Caco-2 (cell line): ENCODE data around the gene HLTF. TPM values are rescaled to one million over a fixed set of nuclear protein-coding genes. Genes with fewer than 3 reads are reported as not detected.

Source experiments
- BruUV-seq: library from RNA; stranded (reverse); fragments of 400-500 nt; replicated peaks from 2 replicates; lab custom pipeline; 2021; lab: Mats Ljungman, UMichigan
- CTCF ChIA-PET: fragments of 300-600 bp; sonication (Branson Sonifier 250); formaldehyde crosslinking; loops from one replicate; lab custom pipeline; 2022; ENCODE audit warnings: antibody characterized with exemption; lab: Charles Lee
- POLR2A ChIA-PET: fragments of 300-600 bp; sonication (Branson Sonifier 250); formaldehyde crosslinking; loops from one replicate; lab custom pipeline; 2022; ENCODE audit warnings: antibody characterized with exemption; lab: Charles Lee
- DNase-seq, 2 experiments: peaks; one replicate each; pipeline versions ENCODE4 v3.0.0 to v3.0.0-alpha.2; 2020 to 2022
- H3K27me3 ChIP-seq: replicated peaks from 2 replicates; pipeline ENCODE4 v1.6.0; 2011; ENCODE audit warnings: low read length; ENCODE audit not compliant: control insufficient read depth, insufficient read depth
- H3K36me3 ChIP-seq: 2 replicates; pipeline ENCODE4 v1.5.1; 2011; ENCODE audit warnings: low read length; ENCODE audit not compliant: control insufficient read depth, insufficient read depth
- H3K4me1 ChIP-seq: fragments of 250-450 bp; sonication (Bioruptor Pico); 2 replicates; pipeline ENCODE4 v1.5.1; 2020; ENCODE audit warnings: mild to moderate bottlenecking
- H3K4me3 ChIP-seq: 2 replicates; pipeline ENCODE4 v1.5.1; 2011; ENCODE audit warnings: low read depth, mild to moderate bottlenecking, control low read depth, low read length
- H3K9me3 ChIP-seq: fragments of 250-450 bp; sonication (Bioruptor Pico); 2 replicates; pipeline ENCODE4 v1.5.1; 2020; ENCODE audit warnings: mild to moderate bottlenecking, moderate library complexity
- H3K27ac Mint-ChIP-seq: one replicate; pipeline ENCODE4 v1.8.0; 2022; ENCODE audit warnings: mixed read lengths; ENCODE audit not compliant: unreplicated experiment
- H3K27me3 Mint-ChIP-seq: one replicate; pipeline ENCODE4 v1.8.0; 2022; ENCODE audit warnings: mixed read lengths; ENCODE audit not compliant: insufficient read depth, unreplicated experiment
- H3K36me3 Mint-ChIP-seq: one replicate; pipeline ENCODE4 v1.8.0; 2022; ENCODE audit warnings: mild to moderate bottlenecking, mixed read lengths; ENCODE audit not compliant: insufficient read depth, unreplicated experiment
- H3K4me1 Mint-ChIP-seq: one replicate; pipeline ENCODE4 v1.8.0; 2022; ENCODE audit warnings: low read depth, mixed read lengths; ENCODE audit not compliant: unreplicated experiment
- H3K4me3 Mint-ChIP-seq: one replicate; pipeline ENCODE4 v1.8.0; 2022; ENCODE audit warnings: mild to moderate bottlenecking, moderate library complexity, mixed read lengths; ENCODE audit not compliant: unreplicated experiment
- H3K9me3 Mint-ChIP-seq: one replicate; pipeline ENCODE4 v1.8.0; 2022; ENCODE audit warnings: mixed read lengths; ENCODE audit not compliant: unreplicated experiment
- CTCF ChIP-seq, 2 experiments: fragments of 200-600 bp in 1 of 2; IDR thresholded peaks; 1 replicate in 1 of 2; 2 replicates in 1 of 2; pipeline versions ENCODE4 v1.5.1 to v1.8.0; 2011 to 2022; ENCODE audit warnings: antibody characterized with exemption in 1 of 2, control low read depth in 1 of 2, inconsistent platforms in 1 of 2, low read depth in 1 of 2, low read length in 1 of 2, mild to moderate bottlenecking in 1 of 2, moderate library complexity in 1 of 2; ENCODE audit not compliant: insufficient read depth in 1 of 2, severe bottlenecking in 1 of 2, unreplicated experiment in 1 of 2
- intact Hi-C: fragments of 100-400 bp; cut with micrococcal nuclease; formaldehyde crosslinking; loops from one replicate; pipeline ENCODE4 v1.10.0; 2022; ENCODE audit not compliant: unreplicated experiment
- total RNA-seq: library from RNA; stranded (reverse); gene quantifications from 2 replicates; pipeline ENCODE4 v1.2.3, GENCODE V29; 2022

Gene HLTF
- total RNA-seq, 1 experiment from 2014 or later = 53.0 TPM

DNA sequence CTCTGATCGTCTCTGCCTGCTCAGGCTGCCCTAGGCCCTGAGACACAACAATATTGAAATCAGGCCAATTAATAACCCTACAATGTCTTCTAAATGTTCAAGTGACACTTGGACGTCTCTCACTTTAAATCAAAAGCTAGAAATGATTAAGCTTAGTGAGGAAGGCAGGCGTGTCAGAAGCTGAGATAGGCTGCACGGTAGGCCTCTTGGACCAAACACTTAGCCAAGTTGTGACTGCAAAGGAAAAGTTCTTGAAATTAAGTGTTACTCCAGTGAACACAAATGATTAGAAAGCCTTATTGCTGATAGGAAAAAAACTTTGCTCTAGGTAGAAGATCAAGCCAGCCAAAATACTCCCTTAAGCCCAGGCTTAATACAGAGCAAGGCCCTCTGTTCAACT, 45.3 kb upstream of the HLTF start:
- H3K9me3 ChIP-seq = no peaks in the 10 kb centered on the region
- Mint-ChIP-seq H3K4me1 (peaks cover 10% of the 10 kb centered on the region), H3K36me3 (peaks cover 24% of the 10 kb centered on the region), H3K27ac (no peak overlapping the region), H3K4me3 (peak overlapping the region; percentile 97), H3K9me3 (no peaks in the 10 kb centered on the region), H3K27me3 (no peaks in the 10 kb centered on the region)
- H3K36me3 ChIP-seq = no peaks in the 10 kb centered on the region
- BruUV-seq = no TSS peak
- CTCF ChIA-PET = interaction anchor here (1.2 kb wide), 1 partner anchor 11 kb away, joined by 4 read pairs; no protein-coding TSS in a partner anchor
- no peak for TF ChIP-seq CTCF (IDR thresholded peaks at IDR 0.05; ENCODE audit: insufficient read depth in 1 of 2, low read depth in 1 of 2, low read length in 1 of 2, severe bottlenecking in 1 of 2, unreplicated experiment in 1 of 2)
- intact Hi-C loops = no loop called here
- H3K4me3 ChIP-seq = no peak overlapping the region
- no peaks in the 10 kb centered on the region for H3K27me3 ChIP-seq
- POLR2A ChIA-PET = no interaction called here
- no peaks in the 10 kb centered on the region; the same call in none of the 2 replicates for H3K4me1 ChIP-seq
- no peak for DNase-seq

DNA sequence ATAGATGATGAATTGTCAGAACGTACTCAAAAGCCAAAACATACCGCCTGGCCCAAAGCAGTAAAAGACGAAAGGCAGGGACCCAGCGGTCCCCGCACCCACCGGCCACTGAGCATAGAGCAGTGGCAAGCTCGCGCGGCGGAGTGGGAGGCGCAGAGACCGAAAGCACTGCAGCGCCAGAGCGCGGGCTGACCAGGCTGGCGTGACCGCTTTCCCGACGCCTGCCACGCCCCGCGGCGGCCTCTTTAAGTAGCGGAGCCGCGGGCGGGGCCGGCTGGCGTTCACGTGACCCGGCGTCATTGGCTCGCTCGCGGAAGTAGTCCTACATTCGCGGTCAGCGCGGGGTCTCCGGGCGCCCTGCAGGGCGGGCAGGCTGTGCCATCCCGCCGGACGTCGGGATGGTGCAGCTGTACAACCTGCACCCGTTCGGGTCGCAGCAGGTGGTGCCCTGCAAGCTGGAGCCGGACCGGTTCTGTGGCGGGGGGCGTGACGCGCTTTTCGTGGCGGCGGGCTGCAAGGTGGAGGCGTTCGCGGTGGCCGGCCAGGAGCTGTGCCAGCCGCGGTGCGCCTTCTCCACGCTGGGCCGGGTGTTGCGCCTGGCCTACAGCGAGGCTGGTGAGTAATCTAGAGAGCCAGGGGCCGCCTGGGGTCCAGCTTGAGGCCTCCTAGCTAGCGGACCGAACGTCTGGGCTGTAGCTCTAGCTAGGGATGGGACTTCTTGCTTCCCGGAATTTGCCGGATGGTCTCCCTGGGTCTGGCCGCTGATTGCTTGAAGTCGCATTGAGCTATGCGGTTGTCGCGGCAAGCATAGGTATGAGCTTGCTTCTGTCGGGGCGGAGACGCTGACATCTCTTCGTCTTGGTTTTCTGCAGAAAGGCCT, 43.2 kb upstream of the HLTF start, which contains the start of gene HPS3:
HPS3 (plus strand) TSS at position 313 of the 880 bp plus-strand sequence; CDS start at position 399, 86 bp downstream.
- peak within 1 kb of the TSS; percentile 84 for H3K4me3 ChIP-seq
- Mint-ChIP-seq H3K9me3 (no peaks in the 10 kb centered on the region), H3K27me3 (no peaks in the 10 kb centered on the region), H3K4me3 (peak within 1 kb of the TSS; percentile 97), H3K27ac (peak within 1 kb of the TSS; percentile 92), H3K4me1 (peaks cover 11% of the 10 kb centered on the region), H3K36me3 (peaks cover 24% of the 10 kb centered on the region)
- H3K36me3 ChIP-seq = no peaks in the 10 kb centered on the region
- no peaks in the 10 kb centered on the region for H3K27me3 ChIP-seq
- POLR2A ChIA-PET = interaction anchor here (0.8 to 1.0 kb wide), 3 partner anchors 116 to 174 kb away, joined by 3 read pairs; no protein-coding TSS in a partner anchor
- CTCF ChIA-PET = interaction anchor here (0.8 to 1.7 kb wide), 3 partner anchors 9 to 174 kb away, joined by 5 to 15 read pairs (median 7); no protein-coding TSS in a partner anchor
- no peaks in the 10 kb centered on the region for H3K9me3 ChIP-seq
- BruUV-seq = no TSS peak
- intact Hi-C loops = loop anchor here (1.0 to 5.0 kb wide), 3 partner anchors 9 to 258 kb away; no protein-coding TSS in a partner anchor
- DNase-seq = peak; percentile 86 to 91
- H3K4me1 ChIP-seq = no peaks in the 10 kb centered on the region; the same call in none of the 2 replicates
- no peak for TF ChIP-seq CTCF (IDR thresholded peaks at IDR 0.05; ENCODE audit: insufficient read depth in 1 of 2, low read depth in 1 of 2, low read length in 1 of 2, severe bottlenecking in 1 of 2, unreplicated experiment in 1 of 2)

DNA sequence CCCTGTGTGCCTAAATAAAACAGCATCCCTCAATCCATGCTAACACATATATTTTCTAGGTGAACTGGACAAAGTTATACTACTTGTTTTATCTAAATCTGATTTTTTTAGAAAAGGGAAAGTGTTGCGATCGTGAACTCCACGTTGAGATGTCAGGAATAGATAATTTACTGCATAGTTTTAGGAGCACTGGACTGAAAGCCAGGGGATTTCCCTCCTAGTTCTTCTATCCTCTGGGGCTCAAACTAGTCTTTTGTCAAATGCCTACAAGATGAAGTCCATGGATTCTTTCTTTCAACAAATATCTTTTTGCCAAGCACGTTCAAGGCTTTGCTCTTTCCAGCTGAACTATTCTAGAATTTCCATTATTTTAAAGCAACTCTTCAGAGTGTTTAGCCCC, 42.5 kb upstream of the HLTF start:
- DNase-seq = no peak
- intact Hi-C loops = loop anchor here (1.0 to 5.0 kb wide), 4 partner anchors 9 to 258 kb away; no protein-coding TSS in a partner anchor
- peaks cover 18% of the 10 kb centered on the region for H3K4me1 Mint-ChIP-seq
- ChIA-PET CTCF (interaction anchor here (1.7 kb wide), 1 partner anchor 8 kb away, joined by 15 read pairs; no protein-coding TSS in a partner anchor), POLR2A (interaction anchor here (0.8 kb wide), 1 partner anchor 117 kb away, joined by 3 read pairs; no protein-coding TSS in a partner anchor)
- no peaks in the 10 kb centered on the region for H3K27me3 ChIP-seq
- no peaks in the 10 kb centered on the region; the same call in none of the 2 replicates for H3K4me1 ChIP-seq
- H3K36me3 Mint-ChIP-seq = peaks cover 19% of the 10 kb centered on the region
- no peaks in the 10 kb centered on the region for H3K27me3 Mint-ChIP-seq
- TF ChIP-seq CTCF (IDR thresholded peaks at IDR 0.05; ENCODE audit: insufficient read depth in 1 of 2, low read depth in 1 of 2, low read length in 1 of 2, severe bottlenecking in 1 of 2, unreplicated experiment in 1 of 2) = no peak
- peak overlapping the region; percentile 97 for H3K4me3 Mint-ChIP-seq
- TSS peak; percentile 80 for BruUV-seq
- H3K9me3 Mint-ChIP-seq = no peaks in the 10 kb centered on the region
- peak overlapping the region; percentile 84 for H3K4me3 ChIP-seq
- no peaks in the 10 kb centered on the region for H3K36me3 ChIP-seq
- peak overlapping the region; percentile 78 for H3K27ac Mint-ChIP-seq
- no peaks in the 10 kb centered on the region for H3K9me3 ChIP-seq
